Measurements from ENCODE around the gene FAXDC2. TPM values are rescaled to one million over a fixed set of nuclear protein-coding genes. Genes with fewer than 3 reads are reported as not detected.
A peak's percentile ranks its signal among the peaks of the same experiment; 100 is the strongest.

Gene FAXDC2
- total and polyA plus RNA-seq, 2 of the 8 experiments (the other 6 are each of a cell fraction or from before 2014, with no cell fraction given), result 3.7 to 5.9 TPM

DNA sequence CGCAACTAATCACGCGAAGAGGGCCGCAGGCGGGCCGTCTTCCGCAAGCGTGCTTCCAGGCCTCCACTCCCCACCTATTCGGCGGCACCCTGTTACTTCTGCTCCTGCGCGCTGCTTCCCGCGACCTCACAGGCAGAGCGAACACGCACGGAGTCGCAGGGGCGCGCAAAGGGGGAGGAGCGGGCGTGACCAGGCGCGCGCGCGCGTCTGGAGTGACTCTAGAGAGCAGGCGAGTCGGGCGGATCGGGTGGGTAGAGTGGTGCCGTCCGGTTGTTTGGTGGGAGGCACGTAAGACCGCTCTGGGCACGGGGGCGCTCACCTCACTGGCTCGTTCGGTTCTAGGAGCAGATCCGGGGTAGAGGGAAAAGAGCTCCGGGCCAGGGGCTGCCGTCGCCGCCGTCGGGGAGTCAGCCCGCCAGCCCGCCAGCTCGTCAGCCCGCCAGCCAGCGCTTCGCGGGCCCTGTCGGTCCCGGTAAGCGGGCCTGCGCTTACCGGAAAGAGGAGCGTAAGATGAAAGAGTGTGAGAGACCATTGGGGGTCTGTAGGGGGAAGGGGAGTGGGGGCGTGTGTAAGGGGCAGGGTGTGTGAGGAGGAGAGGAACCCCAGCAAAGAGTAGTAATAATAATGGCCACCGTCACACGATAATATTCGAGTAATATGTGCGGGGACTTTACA is 8.0 kb upstream of the FAXDC2 start, which contains the start of gene CNOT8 (continued):
- TF ChIP-seq RFX5 (IDR thresholded peaks at IDR 0.05; ENCODE audit: borderline replicate concordance, low read depth, low read length) (no peak), CREB1 (IDR thresholded peaks at IDR 0.05) (peak; percentile 76), POLR2A (IDR thresholded peaks at IDR 0.05; ENCODE audit: control extremely low read depth in 1 of 2, low read depth in 2 of 2, low read length in 2 of 2) (peak; percentile 68 to 89; a peak in 2 of 3 replicates), CHD1 (IDR thresholded peaks at IDR 0.05; ENCODE audit: low read depth, low read length) (no peak), JUND (IDR thresholded peaks at IDR 0.05; ENCODE audit: low read length) (peak; percentile 23; the same call in 1 of the 2 replicates), SP1 (IDR thresholded peaks at IDR 0.05; ENCODE audit: low read depth, low read length) (peak; percentile 3; the same call in 1 of the 2 replicates), NRF1 (IDR thresholded peaks at IDR 0.05; ENCODE audit: low read depth, low read length) (peak; percentile 16; the same call in 1 of the 2 replicates)
- TF ChIP-seq, protein P1, sequence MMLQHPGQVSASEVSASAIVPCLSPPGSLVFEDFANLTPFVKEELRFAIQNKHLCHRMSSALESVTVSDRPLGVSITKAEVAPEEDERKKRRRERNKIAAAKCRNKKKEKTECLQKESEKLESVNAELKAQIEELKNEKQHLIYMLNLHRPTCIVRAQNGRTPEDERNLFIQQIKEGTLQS (IDR thresholded peaks at IDR 0.05; ENCODE audit: insufficient read depth, low read depth, low read length), result no peak
- TF ChIP-seq, protein P2, sequence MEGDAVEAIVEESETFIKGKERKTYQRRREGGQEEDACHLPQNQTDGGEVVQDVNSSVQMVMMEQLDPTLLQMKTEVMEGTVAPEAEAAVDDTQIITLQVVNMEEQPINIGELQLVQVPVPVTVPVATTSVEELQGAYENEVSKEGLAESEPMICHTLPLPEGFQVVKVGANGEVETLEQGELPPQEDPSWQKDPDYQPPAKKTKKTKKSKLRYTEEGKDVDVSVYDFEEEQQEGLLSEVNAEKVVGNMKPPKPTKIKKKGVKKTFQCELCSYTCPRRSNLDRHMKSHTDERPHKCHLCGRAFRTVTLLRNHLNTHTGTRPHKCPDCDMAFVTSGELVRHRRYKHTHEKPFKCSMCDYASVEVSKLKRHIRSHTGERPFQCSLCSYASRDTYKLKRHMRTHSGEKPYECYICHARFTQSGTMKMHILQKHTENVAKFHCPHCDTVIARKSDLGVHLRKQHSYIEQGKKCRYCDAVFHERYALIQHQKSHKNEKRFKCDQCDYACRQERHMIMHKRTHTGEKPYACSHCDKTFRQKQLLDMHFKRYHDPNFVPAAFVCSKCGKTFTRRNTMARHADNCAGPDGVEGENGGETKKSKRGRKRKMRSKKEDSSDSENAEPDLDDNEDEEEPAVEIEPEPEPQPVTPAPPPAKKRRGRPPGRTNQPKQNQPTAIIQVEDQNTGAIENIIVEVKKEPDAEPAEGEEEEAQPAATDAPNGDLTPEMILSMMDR (IDR thresholded peaks at IDR 0.05; ENCODE audit: control extremely low read depth in 1 of 3, insufficient read depth in 1 of 3, low read depth in 1 of 3, low read length in 3 of 3), result no peak
